Stimulated activated CD8-positive, alpha-beta memory T cell treated with anti-CD3 and anti-CD28 coated beads, Interleukin-7, amount 100 ng/mL, for 48 hours (primary cell): ENCODE measurements around the gene GNS.

Experiments
- DNase-seq, 2 donors: peaks; one replicate each; pipeline ENCODE4 v3.0.0-alpha.2; 2020; ENCODE audit warnings: low read depth in 1 of 2; ENCODE audit errors: extremely low read depth in 1 of 2

Gene GNS

DNA sequence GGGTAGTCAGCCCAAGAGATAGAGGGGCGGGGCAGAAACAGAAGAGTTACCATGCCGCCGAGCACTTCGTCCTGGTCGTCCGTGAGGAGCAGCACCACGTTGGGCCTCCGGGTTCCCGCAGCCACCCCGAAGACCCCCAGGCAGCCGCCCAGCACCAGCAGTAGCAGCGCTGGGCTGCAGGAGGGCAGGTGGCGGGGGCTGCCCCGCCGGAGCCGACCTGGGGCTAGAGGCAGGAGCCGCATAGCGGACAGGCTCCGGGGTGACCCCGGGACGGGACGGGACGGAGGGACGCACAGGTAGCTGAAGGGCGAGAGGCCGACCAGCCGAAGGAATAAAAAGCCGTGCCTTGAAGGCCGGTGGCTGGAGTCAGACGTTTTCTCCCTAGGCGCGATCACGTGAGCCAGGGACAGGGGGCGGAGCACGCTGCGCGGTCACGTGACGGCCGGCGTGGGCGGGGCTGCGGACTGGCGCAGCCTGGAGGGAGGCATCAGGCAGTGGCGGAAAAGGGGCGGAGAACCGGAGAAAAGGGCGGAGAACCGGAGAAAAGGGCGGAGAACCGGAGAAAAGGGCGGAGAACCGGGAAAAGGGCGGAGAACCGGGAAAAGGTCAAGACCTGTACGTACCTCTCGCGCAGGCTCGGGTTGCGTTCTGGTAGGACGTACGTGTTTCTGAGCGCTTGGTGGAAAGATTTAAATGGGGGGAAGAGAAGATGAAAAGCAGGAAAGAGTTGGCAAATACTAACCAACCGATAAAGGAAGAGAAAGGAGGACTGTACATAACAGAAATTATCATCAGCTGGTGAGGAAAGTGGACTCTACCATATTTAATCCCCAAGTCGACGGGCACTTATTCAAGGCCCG, at the start of gene GNS:
TSS of gene GNS (minus strand) at position 372 of the 860 bp plus-strand sequence. CDS start at position 242, 130 bp downstream.
- peak; percentile 91 to 93 for DNase-seq

DNA sequence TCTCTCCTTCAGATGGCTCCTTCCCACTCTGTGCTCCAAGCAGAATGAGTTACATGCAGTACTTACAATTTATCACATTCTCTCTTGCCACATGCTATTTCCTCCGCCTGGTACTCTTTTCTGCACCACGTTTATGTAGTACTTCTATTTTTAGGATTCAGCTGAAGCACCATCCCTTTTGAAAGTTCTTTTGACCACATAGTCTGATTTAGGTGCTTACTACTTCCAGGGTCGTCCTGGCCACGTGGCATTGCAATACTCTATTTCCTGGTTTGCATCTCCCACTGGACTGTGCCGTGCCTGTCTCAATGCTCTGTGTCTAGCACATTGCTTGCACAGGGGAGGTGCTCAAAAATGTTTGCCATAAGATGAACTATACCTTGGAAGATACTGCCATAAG, 48.9 kb upstream of the GNS start:
- no peak for DNase-seq

DNA sequence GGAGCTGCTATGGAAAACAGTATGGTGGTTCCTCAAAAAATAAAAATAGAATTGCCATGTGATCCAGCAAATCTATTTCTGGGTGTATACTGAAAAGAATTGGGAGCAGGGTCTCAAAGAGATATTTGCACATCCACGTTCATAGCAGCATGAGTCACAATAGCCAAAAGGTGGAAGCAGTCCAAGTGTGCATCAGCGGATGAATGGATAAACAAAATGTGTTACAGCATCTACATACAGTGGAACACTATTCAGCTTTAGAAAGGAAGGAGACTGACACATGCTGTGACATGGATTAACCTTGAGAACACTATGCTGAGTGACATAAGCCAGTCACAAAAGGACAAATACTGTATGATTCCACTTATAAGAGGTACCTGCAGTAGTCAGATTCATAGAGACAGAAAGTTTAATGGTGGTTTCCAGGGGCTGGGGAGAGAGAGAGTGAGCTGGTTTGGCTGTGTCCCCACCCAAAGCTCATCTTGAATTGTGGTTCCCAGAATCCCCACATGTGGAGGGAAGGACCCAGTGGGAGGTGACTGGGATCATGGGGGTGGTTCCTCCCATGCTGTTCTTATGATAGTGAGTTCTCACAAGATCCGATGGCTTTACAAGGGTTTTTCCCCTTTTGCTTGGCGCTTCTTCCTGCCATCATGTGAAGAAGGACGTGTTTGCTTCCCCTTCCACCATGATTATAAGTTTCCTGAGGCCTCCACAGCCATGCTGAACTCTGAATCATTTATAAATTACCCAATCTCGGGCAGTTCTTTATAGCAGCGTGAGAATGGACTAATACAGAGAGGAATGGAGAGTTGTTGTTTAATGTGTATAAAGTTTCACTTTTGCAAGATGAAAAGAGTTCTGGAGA, 47.6 kb upstream of the GNS start:
- DNase-seq: no peak

DNA sequence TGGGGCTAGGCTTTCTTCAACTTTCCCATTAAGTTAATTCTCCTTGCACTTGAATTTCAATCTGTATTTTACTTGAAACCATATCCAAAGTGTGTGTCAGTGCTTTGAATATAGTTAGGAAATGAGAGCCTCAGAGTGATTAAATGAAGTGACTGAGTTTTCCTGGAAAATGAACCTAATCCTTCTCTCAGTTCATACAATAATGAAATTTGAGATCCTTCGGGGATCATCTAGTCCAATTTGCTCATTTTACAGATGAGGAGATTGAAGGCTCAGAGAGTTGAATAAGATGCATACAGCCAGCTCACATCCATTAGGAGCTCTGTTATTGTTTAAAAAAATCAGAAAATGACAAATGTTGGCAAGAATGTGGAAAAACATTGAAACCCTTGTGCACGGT, 47.0 kb upstream of the GNS start:
- DNase-seq: no peak

DNA sequence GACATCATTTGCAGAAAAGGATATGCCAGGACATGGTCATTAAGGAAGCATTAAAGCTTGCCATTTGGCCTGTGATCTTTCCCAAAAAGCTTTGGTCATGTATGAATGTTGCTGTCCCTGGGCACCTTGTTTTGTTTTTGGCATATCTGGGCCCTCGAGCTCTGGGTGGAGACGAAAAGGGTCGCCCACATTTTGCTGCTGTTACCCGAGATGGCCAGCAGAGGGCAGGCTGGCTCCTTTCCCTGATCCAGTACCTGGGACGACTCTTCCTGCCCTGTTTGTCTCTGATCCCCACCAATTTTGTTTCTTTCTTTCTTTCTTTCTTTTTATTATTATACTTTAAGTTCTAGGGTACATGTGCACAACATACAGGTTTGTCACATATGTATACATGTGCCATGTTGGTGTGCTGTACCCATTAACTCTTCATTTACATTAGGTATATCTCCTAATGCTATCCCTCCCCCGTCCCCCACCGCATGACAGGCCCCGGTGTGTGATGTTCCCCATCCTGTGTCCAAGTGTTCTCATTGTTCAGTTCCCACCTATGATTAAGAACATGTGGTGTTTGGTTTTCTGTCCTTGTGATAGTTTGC, 43.1 kb upstream of the GNS start:
- DNase-seq: peak in 1 of 2 donors; percentile 21

DNA sequence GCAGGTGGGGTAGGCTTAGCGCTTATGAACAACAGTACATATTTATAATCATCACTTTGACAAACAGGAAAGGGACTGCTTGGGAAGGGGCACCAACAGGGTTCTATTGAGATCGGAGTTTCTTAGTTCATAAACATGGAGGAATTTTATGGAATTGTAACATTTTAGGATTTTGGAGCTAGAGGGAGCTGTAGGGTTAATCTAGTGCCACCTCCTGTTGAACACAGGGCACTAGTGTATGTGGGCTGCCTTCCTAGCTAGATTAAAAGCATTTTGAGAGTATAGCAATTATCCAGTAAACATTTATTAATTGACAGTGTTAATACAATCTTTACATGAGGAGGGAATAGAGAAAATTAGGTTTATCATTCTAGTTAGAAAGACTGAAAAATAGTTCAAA, 42.2 kb upstream of the GNS start:
- no peak for DNase-seq

DNA sequence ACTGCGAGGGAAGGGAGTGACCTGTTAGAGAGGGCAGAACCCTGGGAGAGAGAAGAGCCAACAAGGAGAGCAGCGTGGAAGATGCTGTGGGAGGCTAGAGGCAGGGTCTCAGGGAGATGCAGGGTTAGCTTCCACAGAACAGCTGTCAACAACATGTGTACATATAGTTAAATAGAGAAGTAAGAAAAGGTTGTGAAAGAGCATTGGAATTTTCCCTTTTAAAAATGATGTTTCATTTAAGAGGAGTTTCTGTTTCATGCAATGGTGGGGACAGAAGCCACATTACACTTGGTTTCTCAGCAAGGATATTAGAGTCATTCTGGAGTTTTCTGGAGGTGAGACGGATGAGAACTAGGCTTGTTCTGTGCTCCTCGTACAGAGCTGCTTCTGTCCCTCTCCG, 41.4 kb upstream of the GNS start:
- no peak for DNase-seq

DNA sequence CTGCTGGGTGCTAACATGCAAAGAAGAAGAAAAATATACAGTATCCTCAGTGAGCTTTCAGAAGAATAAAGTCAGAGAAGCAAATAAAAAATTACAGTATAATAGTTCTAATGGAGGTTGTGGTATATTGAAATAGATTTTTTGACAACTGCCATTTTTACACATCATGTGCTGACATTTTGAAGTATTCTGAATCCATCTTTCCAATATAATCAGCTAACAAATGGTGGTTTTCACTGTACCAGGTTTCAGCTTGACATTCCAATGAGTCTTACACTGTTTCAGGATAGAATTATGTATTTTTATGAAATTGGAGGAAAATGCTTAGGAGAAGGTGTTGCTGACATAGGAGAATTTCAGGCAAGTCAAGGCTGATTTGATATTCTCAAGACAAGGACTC, 39.0 kb upstream of the GNS start:
- DNase-seq: no peak

DNA sequence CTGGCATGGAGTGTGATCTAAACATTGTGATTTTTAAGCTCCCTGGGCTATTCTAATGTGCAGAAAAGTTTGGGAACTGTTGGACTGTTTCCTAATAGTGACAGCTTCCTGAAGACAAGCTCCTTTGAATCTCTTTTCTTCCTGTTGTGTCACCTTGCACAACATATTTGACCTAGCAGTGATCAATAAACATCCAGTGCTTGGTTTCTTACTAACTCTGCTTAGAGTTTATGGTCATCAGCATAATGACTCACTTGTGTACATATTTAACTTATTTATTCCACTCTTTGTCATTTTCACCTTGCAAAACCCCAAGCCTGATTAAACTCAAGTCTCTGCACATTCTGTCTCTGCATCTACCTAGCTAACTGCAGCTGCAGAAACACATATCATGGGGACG, 38.0 kb upstream of the GNS start:
- DNase-seq: no peak

DNA sequence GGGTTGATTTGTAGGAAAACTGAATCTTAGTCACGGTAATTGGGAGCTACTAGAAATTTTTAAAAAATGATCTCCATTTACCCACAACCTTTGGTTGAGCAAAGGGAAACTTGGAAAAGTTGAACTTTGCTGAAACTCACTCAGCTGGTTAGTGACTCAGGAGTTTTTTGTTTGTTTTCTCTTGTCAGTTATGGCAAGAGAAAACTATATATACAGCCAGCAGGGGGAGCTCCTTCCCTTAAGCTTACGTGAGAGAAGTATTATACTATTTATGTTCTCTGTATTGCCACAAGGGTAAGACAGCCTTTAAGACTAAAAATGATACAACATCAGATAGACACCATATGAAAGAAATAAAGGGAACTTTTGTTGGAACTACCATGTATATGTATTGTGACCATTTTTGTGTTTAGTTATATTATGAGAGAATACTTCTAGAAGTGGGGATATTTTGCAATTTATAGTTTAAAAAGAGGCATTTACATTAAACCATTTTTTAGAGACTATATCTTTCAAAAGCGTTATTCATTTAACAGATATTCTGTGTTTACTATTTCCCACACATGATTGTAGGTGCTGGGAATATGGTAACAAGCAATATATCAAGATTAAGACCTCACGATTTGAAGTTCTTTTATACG, 37.1 kb upstream of the GNS start:
- DNase-seq: peak in 1 of 2 donors; percentile 36

DNA sequence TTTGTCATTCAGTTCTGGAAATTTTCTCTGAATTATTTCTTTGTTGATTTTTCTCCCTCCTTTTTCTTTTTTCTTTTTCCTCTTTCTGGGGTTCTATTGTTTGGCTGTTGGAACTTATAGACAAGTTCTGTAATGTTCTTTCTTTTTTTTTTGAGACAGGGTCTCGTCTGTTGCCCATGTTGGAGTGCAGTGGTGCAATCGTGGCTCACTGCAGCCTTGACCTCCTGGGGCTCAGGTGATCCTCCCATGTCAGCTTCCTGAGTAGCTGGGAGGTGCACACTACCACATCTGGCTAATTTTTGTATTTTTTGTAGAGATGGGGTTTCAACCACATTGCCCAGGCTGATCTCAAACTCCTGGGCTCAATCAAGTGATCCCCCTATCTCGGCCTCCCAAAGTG, 35.1 kb upstream of the GNS start:
- no peak for DNase-seq

DNA sequence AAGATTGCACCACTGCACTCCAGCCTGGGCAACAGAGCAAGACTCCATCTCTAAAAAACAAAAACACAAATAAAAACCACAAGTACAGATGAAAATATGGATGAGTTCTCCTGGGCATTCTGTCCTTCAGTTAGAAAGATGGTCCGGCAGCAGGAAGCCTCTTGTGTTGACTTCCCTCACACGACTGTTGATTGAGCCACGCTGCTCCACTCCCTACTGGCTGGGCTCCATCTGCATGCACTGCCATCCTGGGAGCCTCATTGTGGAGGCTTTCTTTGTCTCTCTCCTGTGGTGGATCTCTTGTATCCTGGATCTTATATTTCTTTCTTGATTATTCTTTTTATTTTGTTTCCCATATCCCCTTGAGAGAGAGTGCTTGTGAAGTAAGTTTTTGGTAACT, 34.4 kb upstream of the GNS start:
- DNase-seq: no peak

DNA sequence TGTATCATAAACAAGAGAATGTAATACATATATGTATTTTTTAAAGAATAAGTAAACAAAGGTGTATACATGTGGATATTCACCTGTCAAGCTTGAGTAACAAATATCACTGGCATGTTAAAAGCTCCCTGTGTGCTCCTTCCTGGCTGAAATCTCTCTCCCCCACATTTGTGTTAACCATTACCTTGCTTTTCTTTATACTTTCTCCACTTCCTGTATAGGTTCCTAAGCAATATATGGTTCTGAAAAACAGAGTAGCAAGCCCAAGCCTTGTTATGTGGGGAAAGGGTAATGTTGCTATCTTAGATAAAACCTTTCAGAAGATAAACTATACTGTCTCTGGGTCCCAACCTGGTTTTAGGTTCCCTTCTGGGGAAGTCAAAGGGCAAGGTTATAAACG, 32.9 kb upstream of the GNS start:
- no peak for DNase-seq

DNA sequence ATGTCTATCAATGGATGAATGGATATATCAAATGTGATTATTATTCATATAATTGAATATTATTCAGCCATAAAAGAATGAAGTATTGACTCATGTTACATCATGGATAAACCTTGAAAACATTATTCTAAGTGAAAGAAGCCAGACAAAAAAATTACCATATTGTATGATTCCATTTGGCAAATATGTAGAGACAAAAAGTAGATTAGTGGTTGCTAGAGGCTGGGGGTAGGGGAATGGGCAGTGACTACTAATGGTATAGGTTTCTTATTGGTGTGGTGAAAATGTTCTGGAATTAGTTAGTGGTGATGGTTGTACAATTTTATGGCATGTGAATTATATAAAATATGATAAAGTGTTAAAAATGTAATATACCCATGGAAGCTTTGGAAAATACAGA, 31.8 kb upstream of the GNS start:
- DNase-seq: no peak

DNA sequence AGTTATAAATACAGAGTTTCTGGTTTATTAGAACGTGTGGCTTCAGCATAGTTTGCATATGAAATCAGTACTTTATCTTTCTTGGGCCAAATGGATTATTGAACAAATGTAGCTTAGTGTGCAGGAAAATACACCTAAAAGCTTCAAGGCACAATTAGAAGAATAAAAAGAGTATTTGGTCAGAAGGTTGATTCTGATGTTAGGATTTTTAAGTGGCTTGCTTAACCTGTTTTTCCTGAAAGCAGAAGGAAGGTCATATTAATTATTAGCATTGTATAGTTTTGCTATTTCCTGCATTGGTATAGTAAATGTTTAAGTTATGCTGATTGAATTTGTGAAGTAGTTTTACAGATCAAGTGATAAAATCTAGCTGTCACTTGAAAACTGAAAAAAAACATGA, 31.0 kb upstream of the GNS start:
- no peak for DNase-seq

DNA sequence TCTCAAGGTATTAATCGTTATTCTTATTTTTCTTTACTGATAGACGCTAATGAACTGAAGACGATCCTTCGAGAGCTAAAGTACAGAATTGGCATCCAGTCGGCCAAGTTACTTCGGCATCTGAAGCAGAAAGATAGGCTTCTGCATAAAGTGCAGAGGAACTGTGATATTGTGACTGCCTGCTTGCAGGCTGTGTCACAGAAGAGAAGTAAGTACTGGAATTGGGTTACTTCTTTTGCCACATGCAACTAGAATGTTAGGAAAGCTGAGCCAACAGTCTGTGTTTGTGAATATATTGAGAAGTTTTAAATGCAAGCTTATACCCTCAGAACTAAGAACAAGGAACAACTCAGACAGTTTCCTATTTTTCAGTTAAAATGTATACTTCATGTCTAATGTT, 26.6 kb upstream of the GNS start:
- no peak for DNase-seq

DNA sequence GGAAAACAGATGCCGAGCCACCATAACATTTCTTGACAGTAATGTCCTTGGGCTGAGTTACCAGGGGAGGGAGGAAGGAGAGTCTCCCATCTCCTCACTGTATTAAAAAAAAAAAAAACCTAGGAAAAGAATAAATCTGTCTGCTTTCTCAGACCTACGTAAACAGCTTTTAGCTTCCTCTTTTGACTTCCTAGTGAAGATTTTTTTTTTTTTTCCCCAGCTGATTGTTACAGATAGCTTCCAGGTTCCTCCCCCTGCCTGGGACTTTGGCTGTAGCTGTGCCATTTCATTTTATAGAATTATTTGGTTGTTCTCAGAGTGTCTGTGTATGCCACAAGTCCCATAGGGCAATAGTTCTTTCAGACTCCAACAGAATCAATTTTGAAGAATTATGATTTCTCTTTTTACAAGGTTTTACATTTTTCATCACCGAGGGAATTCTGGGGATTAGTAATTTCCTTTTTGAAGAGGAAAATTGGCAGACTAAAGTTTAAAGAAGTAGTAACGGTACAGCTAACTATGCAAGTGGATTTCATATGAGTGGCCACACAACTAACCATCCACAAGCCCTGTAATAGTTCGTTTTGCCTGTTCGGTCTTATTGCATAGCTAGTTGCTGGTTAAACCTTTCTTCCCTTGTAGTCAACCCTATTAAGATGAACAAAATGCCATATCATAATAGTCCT, 23.1 kb upstream of the GNS start:
- no peak for DNase-seq

DNA sequence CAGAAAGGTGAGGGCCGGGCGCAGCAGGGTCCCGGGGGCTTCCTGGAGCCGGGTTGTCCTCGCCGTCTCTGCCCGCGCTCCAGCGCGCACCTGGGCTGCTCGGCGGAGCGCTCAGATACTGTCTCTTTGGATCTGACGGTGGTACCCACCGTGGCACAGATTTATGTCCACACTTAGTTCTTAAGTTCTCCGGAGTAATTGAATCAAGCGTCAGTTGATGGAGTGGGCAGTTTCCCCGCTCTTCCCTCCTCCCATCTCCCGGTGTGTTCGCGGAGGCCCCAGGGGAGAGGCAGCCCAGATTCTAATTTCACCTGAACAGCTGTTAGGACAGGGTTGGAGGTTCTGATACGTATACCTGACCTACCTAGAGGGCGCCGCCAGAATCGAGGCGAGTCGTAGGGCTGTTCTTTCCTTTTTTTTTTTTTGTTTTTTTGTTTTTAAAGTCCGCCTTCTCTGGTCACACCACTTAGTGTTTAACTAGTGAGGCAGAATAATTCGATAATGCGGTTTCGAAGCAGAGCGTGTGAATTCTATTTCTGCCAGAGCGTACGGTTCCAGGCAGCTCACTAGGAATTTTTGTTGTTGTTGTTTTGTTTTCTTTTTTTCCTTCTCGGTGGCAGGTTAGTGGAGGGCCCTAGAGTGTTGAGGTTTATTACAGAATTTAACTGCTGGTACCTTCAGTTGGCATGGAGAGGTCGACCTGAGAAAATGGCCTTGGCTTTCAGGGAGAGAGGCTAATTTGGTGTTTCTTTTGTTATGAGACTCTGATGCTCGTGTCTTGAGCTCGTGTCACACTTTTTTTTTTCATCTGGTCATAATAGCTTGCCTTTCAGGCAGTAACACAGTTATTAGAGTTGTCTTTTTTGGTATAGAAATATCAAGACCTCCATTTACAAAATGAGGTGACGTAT, 22.3 kb upstream of the GNS start:
- DNase-seq: no peak

DNA sequence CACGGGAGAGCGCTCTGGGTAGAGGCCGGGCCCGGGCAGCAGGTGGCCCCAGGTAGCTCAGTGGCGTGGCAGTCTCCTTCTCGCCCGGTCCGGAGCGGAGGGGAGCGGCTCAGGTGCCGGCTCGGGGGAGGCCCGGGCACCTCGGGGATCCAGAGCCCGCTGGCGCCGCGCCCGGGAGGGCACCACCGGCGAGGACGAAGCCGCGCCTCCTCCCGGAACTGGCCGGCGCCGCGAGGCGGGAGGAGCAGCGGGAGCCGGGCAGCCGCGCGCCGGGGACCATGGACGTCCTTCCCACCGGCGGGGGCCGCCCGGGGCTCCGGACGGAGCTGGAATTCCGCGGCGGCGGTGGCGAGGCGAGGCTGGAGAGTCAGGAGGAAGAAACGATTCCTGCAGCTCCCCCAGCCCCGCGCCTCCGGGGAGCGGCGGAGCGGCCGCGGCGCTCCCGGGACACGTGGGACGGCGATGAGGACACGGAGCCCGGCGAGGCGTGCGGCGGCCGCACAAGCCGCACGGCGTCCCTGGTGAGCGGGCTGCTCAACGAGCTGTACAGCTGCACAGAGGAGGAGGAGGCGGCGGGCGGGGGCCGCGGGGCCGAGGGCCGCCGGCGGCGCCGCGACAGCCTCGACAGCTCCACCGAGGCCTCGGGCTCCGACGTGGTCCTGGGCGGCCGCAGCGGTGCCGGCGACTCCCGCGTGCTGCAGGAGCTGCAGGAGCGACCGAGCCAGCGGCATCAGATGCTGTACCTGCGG, 21.5 kb upstream of the GNS start:
- no peak for DNase-seq
